ENCODE results near the gene TMEM19.

DNA sequence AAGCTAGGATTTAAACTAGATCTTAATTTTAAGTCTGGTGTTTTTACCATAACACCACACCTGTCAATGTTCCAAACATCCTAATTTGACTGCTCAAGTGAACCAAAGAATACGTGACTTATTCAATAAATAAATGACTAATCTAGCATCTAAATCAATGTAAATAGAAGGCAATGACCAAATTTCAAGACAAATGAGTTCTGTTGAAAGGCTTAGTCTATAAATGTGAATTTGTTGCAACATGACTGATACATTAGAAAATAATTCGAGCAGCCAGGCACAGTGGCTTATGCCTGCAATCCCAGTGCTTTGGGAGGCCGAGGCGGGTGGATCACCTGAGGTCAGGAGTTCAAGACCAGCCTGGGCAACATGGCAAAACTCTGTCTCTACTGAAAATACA, 37.3 kb upstream of the TMEM19 start:
- TF ChIP-seq, protein P1, sequence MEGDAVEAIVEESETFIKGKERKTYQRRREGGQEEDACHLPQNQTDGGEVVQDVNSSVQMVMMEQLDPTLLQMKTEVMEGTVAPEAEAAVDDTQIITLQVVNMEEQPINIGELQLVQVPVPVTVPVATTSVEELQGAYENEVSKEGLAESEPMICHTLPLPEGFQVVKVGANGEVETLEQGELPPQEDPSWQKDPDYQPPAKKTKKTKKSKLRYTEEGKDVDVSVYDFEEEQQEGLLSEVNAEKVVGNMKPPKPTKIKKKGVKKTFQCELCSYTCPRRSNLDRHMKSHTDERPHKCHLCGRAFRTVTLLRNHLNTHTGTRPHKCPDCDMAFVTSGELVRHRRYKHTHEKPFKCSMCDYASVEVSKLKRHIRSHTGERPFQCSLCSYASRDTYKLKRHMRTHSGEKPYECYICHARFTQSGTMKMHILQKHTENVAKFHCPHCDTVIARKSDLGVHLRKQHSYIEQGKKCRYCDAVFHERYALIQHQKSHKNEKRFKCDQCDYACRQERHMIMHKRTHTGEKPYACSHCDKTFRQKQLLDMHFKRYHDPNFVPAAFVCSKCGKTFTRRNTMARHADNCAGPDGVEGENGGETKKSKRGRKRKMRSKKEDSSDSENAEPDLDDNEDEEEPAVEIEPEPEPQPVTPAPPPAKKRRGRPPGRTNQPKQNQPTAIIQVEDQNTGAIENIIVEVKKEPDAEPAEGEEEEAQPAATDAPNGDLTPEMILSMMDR (IDR thresholded peaks at IDR 0.05) = no peak
- TF ChIP-seq POLR2AphosphoS5 (IDR thresholded peaks at IDR 0.05) (no peak), POLR2A (IDR thresholded peaks at IDR 0.05) (no peak), EP300 (IDR thresholded peaks at IDR 0.05) (no peak)
